Type B pancreatic cell (in vitro differentiated cells): ENCODE measurements around the gene MGMT. TPM values are rescaled to one million over a fixed set of nuclear protein-coding genes. Genes with fewer than 3 reads are reported as not detected.

ENCODE experiments used
- DNase-seq: peaks from one replicate; pipeline ENCODE4 v3.0.0; 2021; ENCODE audit warnings: mixed read lengths; ENCODE audit not compliant: unreplicated experiment; ENCODE audit errors: extremely low spot score
- H3K27ac Mint-ChIP-seq: 2 replicates; pipeline ENCODE4 v1.8.0; 2021; ENCODE audit warnings: mild to moderate bottlenecking, mixed read lengths
- H3K27me3 Mint-ChIP-seq: 2 replicates; pipeline ENCODE4 v1.8.0; 2021; ENCODE audit warnings: mixed read lengths
- H3K36me3 Mint-ChIP-seq: 2 replicates; pipeline ENCODE4 v1.8.0; 2021; ENCODE audit warnings: mixed read lengths
- H3K4me1 Mint-ChIP-seq: one replicate; pipeline ENCODE4 v1.8.0; 2021; ENCODE audit warnings: mixed read lengths; ENCODE audit not compliant: unreplicated experiment
- H3K4me3 Mint-ChIP-seq: 2 replicates; pipeline ENCODE4 v1.8.0; 2021; ENCODE audit warnings: mild to moderate bottlenecking, mixed read lengths
- H3K9me3 Mint-ChIP-seq: 2 replicates; pipeline ENCODE4 v1.8.0; 2021; ENCODE audit warnings: mixed read lengths
- CTCF ChIP-seq: fragments of 200-600 bp; sonication (generic); conservative IDR thresholded peaks from 2 replicates; pipeline ENCODE4 v1.5.0; 2021; ENCODE audit warnings: antibody characterized with exemption, mild to moderate bottlenecking
- total RNA-seq: library from RNA; stranded (reverse); gene quantifications from 2 replicates; pipeline ENCODE4 v1.2.1, GENCODE V29; 2021; ENCODE audit warnings: low replicate concordance

The MGMT gene
- total RNA-seq, 1 donor from 2014 or later = 18.8 TPM

- Mint-ChIP-seq H3K36me3 (peaks cover 5% of the 10 kb centered on the region), H3K4me1 (no peaks in the 10 kb centered on the region), H3K27ac (no peak overlapping the region), H3K9me3 (no peaks in the 10 kb centered on the region), H3K4me3 (no peak overlapping the region), H3K27me3 (no peaks in the 10 kb centered on the region)
- peak; percentile 54 for TF ChIP-seq CTCF
- peak; percentile 65 for DNase-seq
Measured at GRCh38 chr10:129768437-129769355, 301.7 kb downstream of the MGMT start.

- H3K36me3 Mint-ChIP-seq = peaks cover 5% of the 10 kb centered on the region
- H3K9me3 Mint-ChIP-seq = no peaks in the 10 kb centered on the region
- H3K27ac Mint-ChIP-seq = no peak overlapping the region
- no peak overlapping the region for H3K4me3 Mint-ChIP-seq
- H3K27me3 Mint-ChIP-seq = no peaks in the 10 kb centered on the region
- H3K4me1 Mint-ChIP-seq = no peaks in the 10 kb centered on the region
- TF ChIP-seq CTCF = no peak
- peak; percentile 51 for DNase-seq
Measured at GRCh38 chr10:129769381-129770116, 302.5 kb downstream of the MGMT start.

- no peak overlapping the region for H3K27ac Mint-ChIP-seq
- DNase-seq = peak; percentile 66
- no peaks in the 10 kb centered on the region for H3K9me3 Mint-ChIP-seq
- no peak overlapping the region for H3K4me3 Mint-ChIP-seq
- TF ChIP-seq CTCF = no peak
- no peaks in the 10 kb centered on the region for H3K27me3 Mint-ChIP-seq
- H3K4me1 Mint-ChIP-seq = no peaks in the 10 kb centered on the region
- peaks cover 5% of the 10 kb centered on the region for H3K36me3 Mint-ChIP-seq
Measured at GRCh38 chr10:129770286-129770685, 303.2 kb downstream of the MGMT start.

GRCh38 chr10:129771024-129771423 lies 304.0 kb downstream of the MGMT start:
- peak; percentile 52 for DNase-seq
- Mint-ChIP-seq H3K4me1 (no peaks in the 10 kb centered on the region), H3K27me3 (no peaks in the 10 kb centered on the region), H3K36me3 (peaks cover 5% of the 10 kb centered on the region), H3K4me3 (no peak overlapping the region), H3K27ac (no peak overlapping the region), H3K9me3 (no peaks in the 10 kb centered on the region)
- no peak for TF ChIP-seq CTCF

- no peaks in the 10 kb centered on the region for H3K27me3 Mint-ChIP-seq
- H3K4me1 Mint-ChIP-seq = no peaks in the 10 kb centered on the region
- H3K36me3 Mint-ChIP-seq = peaks cover 7% of the 10 kb centered on the region
- TF ChIP-seq CTCF = no peak
- H3K27ac Mint-ChIP-seq = no peak overlapping the region
- H3K9me3 Mint-ChIP-seq = no peaks in the 10 kb centered on the region
- H3K4me3 Mint-ChIP-seq = no peak overlapping the region
- DNase-seq = peak; percentile 58
Measured at GRCh38 chr10:129771576-129771975, 304.5 kb downstream of the MGMT start.
